Hepatocyte (in vitro differentiated cells): ENCODE measurements around the gene GLCE. TPM values are rescaled to one million over a fixed set of nuclear protein-coding genes. Genes with fewer than 3 reads are reported as not detected.

ENCODE experiments used
- DNase-seq: peaks from one replicate; pipeline ENCODE4 v3.0.0-alpha.2; 2016; ENCODE audit warnings: low spot score
- H2AFZ ChIP-seq: fragments of 200-600 bp; sonication (generic); 2 replicates; pipeline ENCODE4 v1.6.0; 2016; ENCODE audit warnings: antibody characterized with exemption, mild to moderate bottlenecking
- H3K27ac ChIP-seq: fragments of 200-600 bp; sonication (generic); 2 replicates; pipeline ENCODE4 v1.5.1; 2016; ENCODE audit warnings: mild to moderate bottlenecking
- H3K27me3 ChIP-seq: fragments of 200-600 bp; sonication (generic); 2 replicates; pipeline ENCODE4 v1.6.1; 2016
- H3K36me3 ChIP-seq: fragments of 200-600 bp; sonication (generic); replicated peaks from 2 replicates; pipeline ENCODE4 v1.5.1; 2016; ENCODE audit warnings: low read depth; ENCODE audit not compliant: insufficient read depth
- H3K4me1 ChIP-seq: fragments of 200-600 bp; sonication (generic); 2 replicates; pipeline ENCODE4 v1.5.1; 2016; ENCODE audit warnings: mild to moderate bottlenecking, moderate library complexity; ENCODE audit not compliant: insufficient read depth
- H3K4me2 ChIP-seq: fragments of 200-600 bp; sonication (generic); 2 replicates; pipeline ENCODE4 v1.6.0; 2016
- H3K4me3 ChIP-seq: fragments of 200-600 bp; sonication (generic); 2 replicates; pipeline ENCODE4 v1.5.1; 2016; ENCODE audit warnings: mild to moderate bottlenecking
- H3K79me2 ChIP-seq: fragments of 200-600 bp; sonication (generic); 2 replicates; pipeline ENCODE4 v1.6.0; 2017; ENCODE audit warnings: mild to moderate bottlenecking
- H3K9me2 ChIP-seq: fragments of 200-600 bp; sonication (generic); replicated peaks from 2 replicates; pipeline ENCODE4 v1.6.0; 2017; ENCODE audit warnings: mild to moderate bottlenecking; ENCODE audit not compliant: insufficient read depth
- H3K9me3 ChIP-seq: fragments of 200-600 bp; sonication (generic); 2 replicates; pipeline ENCODE4 v1.5.1; 2016; ENCODE audit warnings: low read depth, mild to moderate bottlenecking
- H4K20me1 ChIP-seq: fragments of 200-600 bp; sonication (generic); 2 replicates; pipeline ENCODE4 v1.6.0; 2016; ENCODE audit warnings: mild to moderate bottlenecking; ENCODE audit not compliant: insufficient read depth, poor library complexity, severe bottlenecking
- EZH2 ChIP-seq: fragments of 200-600 bp; sonication (generic); IDR thresholded peaks from 2 replicates; pipeline ENCODE4 v1.6.1; 2016; ENCODE audit warnings: antibody characterized with exemption, mild to moderate bottlenecking, borderline replicate concordance
- EZH2phosphoT487 ChIP-seq: fragments of 200-600 bp; sonication (generic); IDR thresholded peaks from one replicate; pipeline ENCODE4 v1.6.1; 2018; ENCODE audit warnings: antibody characterized with exemption, mild to moderate bottlenecking, low read depth, moderate library complexity; ENCODE audit not compliant: unreplicated experiment, severe bottlenecking
- WGBS: methylation state at CpG from one replicate; pipeline ENCODE4 v1.1.6; 2016; ENCODE audit warnings: low lambda C conversion rate; ENCODE audit errors: missing lambda C conversion rate; 5-methylcytosine and 5-hydroxymethylcytosine counted together
- polyA plus RNA-seq: library from polyadenylated mRNA; unstranded; fragments of >200 nt; fragmentation: Nextera tagmentation; extraction: Ambion mirVana; gene quantifications from 2 replicates; pipeline ENCODE4 v1.2.1, GENCODE V29; 2016
- total RNA-seq: library from RNA; depleted of rRNA; stranded (reverse); fragments of >200 nt; gene quantifications from 2 replicates; pipeline ENCODE4 v1.2.3, GENCODE V29; 2014
- TF ChIP-seq, protein P1 (sequence below): fragments of 200-600 bp; sonication (generic); IDR thresholded peaks from 2 replicates; pipeline ENCODE4 v1.5.1; 2016; ENCODE audit warnings: antibody characterized with exemption, mild to moderate bottlenecking; ENCODE audit not compliant: poor library complexity

GLCE gene
- total and polyA plus RNA-seq, 2 experiments from 2014 or later = 14.4 to 37.9 TPM

DNA sequence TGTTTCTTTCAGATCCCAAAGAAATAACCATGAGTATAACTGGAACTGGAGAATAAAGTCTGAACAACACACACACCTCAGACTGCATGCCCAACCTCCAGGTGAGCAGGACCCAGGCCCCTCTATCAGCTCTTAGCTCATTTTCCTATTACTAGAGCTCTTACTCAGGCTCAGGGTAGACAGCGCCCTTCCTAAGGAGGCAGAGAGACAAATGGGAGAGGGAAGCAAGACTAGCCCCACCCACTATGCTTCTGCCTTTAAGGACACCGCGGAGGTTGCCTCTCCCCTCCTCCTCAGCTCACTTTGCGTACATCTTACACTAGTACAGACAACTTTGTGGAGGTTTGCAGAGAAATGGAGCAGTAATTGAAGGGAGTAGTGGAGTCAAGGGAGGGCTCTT, 44.0 kb upstream of the GLCE start:
- DNase-seq = no peak
- 52% methylated on average over 4 of the region's 4 CpGs for WGBS
- H3K9me2 ChIP-seq = no peaks in the 10 kb centered on the region

DNA sequence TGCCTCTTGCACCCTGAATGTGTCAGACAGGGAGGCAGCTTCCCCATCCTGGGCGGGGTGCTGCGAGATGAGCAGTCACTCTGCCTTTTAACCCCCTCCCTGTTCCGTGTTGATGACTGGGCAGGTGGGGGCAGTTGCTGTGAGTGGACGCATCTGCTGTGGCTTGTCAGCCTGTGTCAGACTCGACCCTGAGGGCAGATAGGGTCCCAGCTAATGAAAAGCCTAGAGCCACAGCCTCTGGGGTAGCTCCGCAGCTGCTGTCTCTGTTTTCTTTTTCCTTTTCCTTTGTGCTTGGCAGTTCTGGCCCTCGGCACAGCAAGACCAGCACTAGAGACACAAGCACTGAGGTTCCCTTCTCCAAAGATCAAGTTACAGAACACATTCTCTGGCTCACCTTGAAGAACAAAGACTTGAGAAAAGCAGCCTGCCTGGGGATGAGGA, 43.0 kb upstream of the GLCE start:
- Histone ChIP-seq H3K4me3 (no peak overlapping the region), H3K4me1 (peaks cover 8% of the 10 kb centered on the region), H3K9me2 (no peaks in the 10 kb centered on the region), H3K9me3 (no peaks in the 10 kb centered on the region), H3K27me3 (peaks cover 7% of the 10 kb centered on the region), H3K4me2 (peak overlapping the region; percentile 51), H2AFZ (no peak overlapping the region), H3K36me3 (no peaks in the 10 kb centered on the region), H4K20me1 (no peaks in the 10 kb centered on the region), H3K27ac (peak overlapping the region; percentile 4), H3K79me2 (no peaks in the 10 kb centered on the region)
- DNase-seq = no peak
- WGBS = 13% methylated on average over 7 of the region's 7 CpGs
- TF ChIP-seq, protein P1, sequence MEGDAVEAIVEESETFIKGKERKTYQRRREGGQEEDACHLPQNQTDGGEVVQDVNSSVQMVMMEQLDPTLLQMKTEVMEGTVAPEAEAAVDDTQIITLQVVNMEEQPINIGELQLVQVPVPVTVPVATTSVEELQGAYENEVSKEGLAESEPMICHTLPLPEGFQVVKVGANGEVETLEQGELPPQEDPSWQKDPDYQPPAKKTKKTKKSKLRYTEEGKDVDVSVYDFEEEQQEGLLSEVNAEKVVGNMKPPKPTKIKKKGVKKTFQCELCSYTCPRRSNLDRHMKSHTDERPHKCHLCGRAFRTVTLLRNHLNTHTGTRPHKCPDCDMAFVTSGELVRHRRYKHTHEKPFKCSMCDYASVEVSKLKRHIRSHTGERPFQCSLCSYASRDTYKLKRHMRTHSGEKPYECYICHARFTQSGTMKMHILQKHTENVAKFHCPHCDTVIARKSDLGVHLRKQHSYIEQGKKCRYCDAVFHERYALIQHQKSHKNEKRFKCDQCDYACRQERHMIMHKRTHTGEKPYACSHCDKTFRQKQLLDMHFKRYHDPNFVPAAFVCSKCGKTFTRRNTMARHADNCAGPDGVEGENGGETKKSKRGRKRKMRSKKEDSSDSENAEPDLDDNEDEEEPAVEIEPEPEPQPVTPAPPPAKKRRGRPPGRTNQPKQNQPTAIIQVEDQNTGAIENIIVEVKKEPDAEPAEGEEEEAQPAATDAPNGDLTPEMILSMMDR = no peak
- TF ChIP-seq EZH2phosphoT487 (no peak), EZH2 (no peak)

More for the DNA sequence above, 44.0 kb upstream of the GLCE start:
- no peaks in the 10 kb centered on the region for H3K9me3 ChIP-seq
- peaks cover 7% of the 10 kb centered on the region for H3K27me3 ChIP-seq
- no peaks in the 10 kb centered on the region for H3K36me3 ChIP-seq
- no peaks in the 10 kb centered on the region for H3K79me2 ChIP-seq
- peaks cover 8% of the 10 kb centered on the region for H3K4me1 ChIP-seq
- no peak overlapping the region for H3K27ac ChIP-seq
- no peak overlapping the region for H3K4me2 ChIP-seq
- no peak overlapping the region for H2AFZ ChIP-seq
- H4K20me1 ChIP-seq = no peaks in the 10 kb centered on the region
- TF ChIP-seq EZH2 = no peak
- TF ChIP-seq, protein P1 = no peak
- TF ChIP-seq EZH2phosphoT487 = no peak
- H3K4me3 ChIP-seq = no peak overlapping the region

DNA sequence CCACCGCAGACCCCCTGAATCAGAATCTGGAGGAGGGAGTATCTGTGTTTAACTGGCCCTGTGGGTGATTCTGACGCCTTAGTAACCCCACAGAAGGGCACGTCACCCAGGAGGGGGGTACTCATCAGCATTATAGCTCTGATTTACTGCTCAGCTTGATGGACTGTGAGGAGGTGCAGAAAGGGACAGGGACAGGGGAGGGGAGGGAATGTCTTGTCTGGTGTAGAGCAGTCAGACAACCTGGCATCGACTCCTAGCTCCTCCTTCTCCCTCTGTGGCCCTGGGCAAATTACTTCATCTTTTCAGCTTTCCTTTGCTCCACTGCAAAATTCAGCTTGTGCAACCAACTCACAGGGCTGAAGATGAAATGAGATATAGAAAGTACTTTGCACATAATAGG, 42.3 kb upstream of the GLCE start:
- Histone ChIP-seq H3K9me2 (no peaks in the 10 kb centered on the region), H3K9me3 (no peaks in the 10 kb centered on the region), H3K36me3 (no peaks in the 10 kb centered on the region), H3K79me2 (no peaks in the 10 kb centered on the region), H2AFZ (no peak overlapping the region), H3K4me3 (no peak overlapping the region), H4K20me1 (no peaks in the 10 kb centered on the region), H3K27ac (peak overlapping the region; percentile 4), H3K27me3 (peaks cover 5% of the 10 kb centered on the region), H3K4me1 (peaks cover 8% of the 10 kb centered on the region), H3K4me2 (no peak overlapping the region)
- TF ChIP-seq EZH2 (no peak), EZH2phosphoT487 (no peak)
- TF ChIP-seq, protein P1 = no peak
- peak; percentile 22 for DNase-seq
- 57% methylated on average over 4 of the region's 4 CpGs for WGBS

DNA sequence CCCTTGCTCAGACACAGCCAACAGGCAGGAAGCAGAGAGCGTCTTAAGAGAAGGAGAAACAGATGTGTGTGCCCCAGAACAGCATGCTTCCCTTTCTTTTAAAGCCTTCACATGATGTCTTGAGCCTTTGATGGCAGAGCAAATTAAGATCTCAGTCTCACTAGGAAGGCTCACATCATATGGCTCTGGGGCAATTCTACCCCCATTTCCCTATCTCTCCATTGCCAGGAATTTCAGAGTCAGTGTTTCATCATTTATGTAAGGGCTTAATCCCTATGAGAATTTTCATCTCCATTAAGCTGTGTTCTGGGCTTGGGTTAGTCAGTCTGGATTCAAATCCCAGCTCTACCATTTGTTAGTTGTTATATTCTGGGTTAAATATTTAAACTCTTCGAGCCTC, 41.4 kb upstream of the GLCE start:
- no peak for DNase-seq
- H3K9me3 ChIP-seq = no peaks in the 10 kb centered on the region
- H4K20me1 ChIP-seq = no peaks in the 10 kb centered on the region
- H3K79me2 ChIP-seq = no peaks in the 10 kb centered on the region
- H2AFZ ChIP-seq = no peak overlapping the region
- no peak overlapping the region for H3K27ac ChIP-seq
- H3K36me3 ChIP-seq = no peaks in the 10 kb centered on the region
- H3K4me3 ChIP-seq = no peak overlapping the region
- no peak overlapping the region for H3K4me2 ChIP-seq
- 66% methylated on average over 2 of the region's 2 CpGs for WGBS
- H3K4me1 ChIP-seq = peaks cover 8% of the 10 kb centered on the region
- peaks cover 4% of the 10 kb centered on the region for H3K27me3 ChIP-seq
- H3K9me2 ChIP-seq = no peaks in the 10 kb centered on the region
- TF ChIP-seq EZH2phosphoT487 = no peak
- TF ChIP-seq EZH2 = no peak
- TF ChIP-seq, protein P1 = no peak
